IMR-90 (cell line): ENCODE measurements around the gene NF2. TPM values are rescaled to one million over a fixed set of nuclear protein-coding genes. Genes with fewer than 3 reads are reported as not detected.

ENCODE experiments used
- ATAC-seq: fragments of 200-7000 bp; cut with Tn5 transposase; 2 replicates; pipeline ENCODE4 v1.9.1; 2020; ENCODE audit warnings: low read depth, mild to moderate bottlenecking, moderate library complexity
- BruUV-seq: library from RNA; stranded (reverse); fragments of 400-500 nt; replicated peaks from 2 replicates; lab custom pipeline; 2021; lab: Mats Ljungman, UMichigan
- CTCF ChIA-PET: fragments of 300-600 bp; formaldehyde crosslinking; extraction: SDS; loops from one replicate; lab custom pipeline; 2021; ENCODE audit warnings: antibody characterized with exemption; lab: Yijun Ruan, JAX
- POLR2A ChIA-PET: fragments of 300-600 bp; sonication (Branson Sonifier 250); formaldehyde crosslinking; loops from one replicate; lab custom pipeline; 2022; ENCODE audit warnings: antibody characterized with exemption; ENCODE audit not compliant: unreplicated experiment; lab: Charles Lee
- DNase-seq: peaks from one replicate; pipeline ENCODE4 v3.0.0; 2013
- H2AFZ ChIP-seq: replicated peaks from 2 replicates; pipeline ENCODE3; 2013; ENCODE audit warnings: low read length, mild to moderate bottlenecking; ENCODE audit not compliant: poor library complexity
- H2AK5ac ChIP-seq: 2 replicates; pipeline ENCODE4 v1.6.1; 2013; ENCODE audit warnings: low read depth, low read length, inconsistent platforms
- H2AK9ac ChIP-seq: replicated peaks from 2 replicates; pipeline ENCODE3; 2013; ENCODE audit warnings: mild to moderate bottlenecking, low read depth, low read length, moderate library complexity; ENCODE audit not compliant: poor library complexity
- H2BK120ac ChIP-seq: 2 replicates; pipeline ENCODE4 v1.6.1; 2013; ENCODE audit warnings: low read depth, low read length, inconsistent platforms
- H2BK15ac ChIP-seq: 3 replicates; pipeline ENCODE4 v1.6.1; 2013; ENCODE audit warnings: low read depth, low read length, inconsistent platforms
- H2BK20ac ChIP-seq: 2 replicates; pipeline ENCODE4 v1.6.1; 2013; ENCODE audit warnings: low read depth, mild to moderate bottlenecking, inconsistent platforms, low read length, moderate library complexity
- H2BK5ac ChIP-seq: 2 replicates; pipeline ENCODE4 v1.6.1; 2013; ENCODE audit warnings: mild to moderate bottlenecking, low read depth, low read length, inconsistent platforms; ENCODE audit not compliant: poor library complexity, severe bottlenecking
- H3K14ac ChIP-seq: replicated peaks from 2 replicates; pipeline ENCODE4 v1.6.1; 2013; ENCODE audit warnings: low read depth, low read length, inconsistent platforms
- H3K18ac ChIP-seq: 2 replicates; pipeline ENCODE4 v1.6.1; 2013; ENCODE audit warnings: low read depth, low read length, control low read depth
- H3K23ac ChIP-seq: 2 replicates; pipeline ENCODE4 v1.6.1; 2013; ENCODE audit warnings: low read depth, low read length, inconsistent platforms
- H3K27ac ChIP-seq: 2 replicates; pipeline ENCODE4 v1.5.1; 2013; ENCODE audit warnings: mild to moderate bottlenecking, control low read depth, low read length; ENCODE audit not compliant: insufficient read depth
- H3K27me3 ChIP-seq: 2 replicates; pipeline ENCODE4 v1.6.1; 2013; ENCODE audit warnings: low read length; ENCODE audit not compliant: control insufficient read depth, insufficient read depth
- H3K36me3 ChIP-seq: 2 replicates; pipeline ENCODE4 v1.6.1; 2013; ENCODE audit warnings: low read length, mixed read lengths; ENCODE audit not compliant: control insufficient read depth, insufficient read depth
- H3K4ac ChIP-seq: 2 replicates; pipeline ENCODE4 v1.6.1; 2013; ENCODE audit warnings: low read depth, low read length, inconsistent platforms
- H3K4me1 ChIP-seq: 2 replicates; pipeline ENCODE4 v1.6.1; 2013; ENCODE audit warnings: low read length, mixed read lengths; ENCODE audit not compliant: control insufficient read depth, insufficient read depth
- H3K4me2 ChIP-seq: 2 replicates; pipeline ENCODE4 v1.6.1; 2013; ENCODE audit warnings: low read depth, mild to moderate bottlenecking, control low read depth, low read length, moderate library complexity
- H3K4me3 ChIP-seq: 2 replicates; pipeline ENCODE4 v1.5.1; 2013; ENCODE audit warnings: low read depth, mild to moderate bottlenecking, control low read depth, low read length, moderate library complexity; ENCODE audit not compliant: insufficient read depth
- H3K56ac ChIP-seq: 2 replicates; pipeline ENCODE4 v1.6.1; 2013; ENCODE audit warnings: low read length, inconsistent platforms; ENCODE audit not compliant: insufficient read depth; ENCODE audit errors: extremely low read depth
- H3K79me1 ChIP-seq, 2 experiments: 2 replicates each; pipeline ENCODE4 v1.6.1; 2013; ENCODE audit warnings: low read length in 2 of 2, inconsistent platforms in 1 of 2, low read depth in 1 of 2
- H3K9ac ChIP-seq: 2 replicates; pipeline ENCODE4 v1.6.1; 2013; ENCODE audit warnings: low read depth, low read length, control low read depth
- H3K9me1 ChIP-seq: 2 replicates; pipeline ENCODE4 v1.6.1; 2013; ENCODE audit warnings: low read length, inconsistent platforms; ENCODE audit not compliant: insufficient read depth
- H3K9me3 ChIP-seq: 2 replicates; pipeline ENCODE4 v1.6.1; 2013; ENCODE audit warnings: low read length; ENCODE audit not compliant: control insufficient read depth, insufficient read depth
- H4K20me1 ChIP-seq: 2 replicates; pipeline ENCODE4 v1.6.1; 2013; ENCODE audit warnings: low read length, inconsistent platforms; ENCODE audit not compliant: insufficient read depth
- H4K5ac ChIP-seq: 2 replicates; pipeline ENCODE4 v1.6.1; 2013; ENCODE audit warnings: mild to moderate bottlenecking, low read depth, low read length, control low read depth
- H4K8ac ChIP-seq, 2 experiments: 2 replicates each; pipeline ENCODE4 v1.6.1; 2013; ENCODE audit warnings: low read depth in 2 of 2, low read length in 2 of 2, control low read depth in 1 of 2, inconsistent platforms in 1 of 2
- H4K91ac ChIP-seq: 2 replicates; pipeline ENCODE4 v1.6.1; 2013; ENCODE audit warnings: low read depth, low read length, inconsistent platforms; ENCODE audit not compliant: insufficient read depth
- MAFK ChIP-seq: IDR thresholded peaks from 2 replicates; pipeline ENCODE4 v1.6.1; 2012; ENCODE audit warnings: low read depth, low read length, improper control_type of control experiment
- WGBS, 2 experiments: methylation state at CpG; one replicate each; pipeline versions ENCODE4 v1.1.5 to v1.1.7; 2013; ENCODE audit warnings: missing lambda C conversion rate in 2 of 2; ENCODE audit not compliant: insufficient read length in 1 of 2; ENCODE audit errors: extremely low coverage in 2 of 2; 5-methylcytosine and 5-hydroxymethylcytosine counted together
- dilution Hi-C: fragments of 300-500 bp; cut with HindIII; formaldehyde crosslinking; loops from one replicate; pipeline ENCODE4 v1.14.3; 2018; ENCODE audit warnings: low sequenced_read_pairs; ENCODE audit not compliant: unreplicated experiment
- in situ Hi-C: fragments of 300-500 bp; cut with MboI; formaldehyde crosslinking; loops from 3 replicates; pipeline ENCODE4 v1.14.3; 2019; ENCODE audit warnings: low sequenced_read_pairs, inconsistent platforms, mixed read lengths
- intact Hi-C: fragments of 100-400 bp; cut with micrococcal nuclease; formaldehyde crosslinking; loops from 2 replicates; pipeline ENCODE4 v1.10.0; 2022
- polyA plus RNA-seq, 3 experiments: library from polyadenylated mRNA; depleted of rRNA; stranded (reverse); fragments of >200 nt; gene quantifications; 2 replicates each; pipeline ENCODE4 v1.2.3, GENCODE V29; 2012; ENCODE audit warnings: low replicate concordance in 1 of 3
- total RNA-seq: library from RNA; depleted of rRNA; stranded (reverse); fragments of >200 nt; gene quantifications from 2 replicates; pipeline ENCODE4 v1.2.3, GENCODE V29; 2012
- TF ChIP-seq, protein P1 (sequence below): conservative IDR thresholded peaks from 2 replicates; pipeline ENCODE4 v1.5.1; 2012; ENCODE audit warnings: mild to moderate bottlenecking, low read depth, low read length, improper control_type of control experiment

NF2 gene
- total and polyA plus RNA-seq, 2 of the 4 experiments (the other 2 are of a cell fraction): 59.0 to 151 TPM

DNA sequence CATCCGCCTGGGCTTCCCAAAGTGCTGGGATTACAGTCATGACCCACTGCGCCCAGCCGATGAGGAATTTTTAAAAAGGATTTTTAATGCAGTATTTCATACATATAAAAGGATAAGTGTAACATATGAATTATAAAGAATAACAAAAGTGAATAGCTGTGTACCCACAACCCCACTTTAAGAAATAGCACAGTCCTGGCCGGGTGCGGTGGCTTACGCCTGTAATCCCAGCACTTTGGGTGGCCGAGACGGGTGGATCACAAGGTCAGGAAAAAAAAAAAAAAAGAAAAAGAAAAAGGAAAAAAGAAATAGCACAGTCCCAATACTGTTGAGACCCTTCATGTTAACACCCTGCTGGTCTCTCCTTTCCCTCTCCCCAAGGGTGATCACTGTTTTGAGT, 62.1 kb downstream of the NF2 start:
- Histone ChIP-seq H4K91ac (no peak overlapping the region), H3K9ac (no peak overlapping the region), H4K8ac (no peak overlapping the region), H2BK5ac (no peak overlapping the region), H3K4ac (no peak overlapping the region), H4K5ac (no peak overlapping the region), H2AK5ac (no peak overlapping the region), H2BK120ac (no peak overlapping the region), H2BK20ac (no peak overlapping the region), H3K23ac (no peak overlapping the region), H3K9me1 (peaks cover 3% of the 10 kb centered on the region; the same call in 1 of the 2 replicates), H3K79me1 (peaks cover 10 to 26% of the 10 kb centered on the region in 2 experiments; a peak in 2 of 4 replicates), H3K14ac (no peak overlapping the region), H2BK15ac (no peak overlapping the region), H4K20me1 (no peaks in the 10 kb centered on the region), H2AK9ac (no peak overlapping the region), H3K18ac (no peak overlapping the region), H3K56ac (no peak overlapping the region), H3K27ac (no peak overlapping the region), H3K4me3 (no peak overlapping the region), H3K27me3 (no peaks in the 10 kb centered on the region), H2AFZ (no peak overlapping the region), H3K4me2 (no peak overlapping the region), H3K36me3 (peaks cover 42% of the 10 kb centered on the region), H3K9me3 (no peaks in the 10 kb centered on the region), H3K4me1 (peaks cover 7% of the 10 kb centered on the region)
- BruUV-seq: no TSS peak
- intact Hi-C loops: no loop called here
- dilution Hi-C loops: no loop called here
- in situ Hi-C loops: no loop called here
- no CpG with 5 or more reads among the region's 8 CpGs for WGBS, 2 experiments
- ATAC-seq (no peak), DNase-seq (no peak)
- TF ChIP-seq, protein P1, sequence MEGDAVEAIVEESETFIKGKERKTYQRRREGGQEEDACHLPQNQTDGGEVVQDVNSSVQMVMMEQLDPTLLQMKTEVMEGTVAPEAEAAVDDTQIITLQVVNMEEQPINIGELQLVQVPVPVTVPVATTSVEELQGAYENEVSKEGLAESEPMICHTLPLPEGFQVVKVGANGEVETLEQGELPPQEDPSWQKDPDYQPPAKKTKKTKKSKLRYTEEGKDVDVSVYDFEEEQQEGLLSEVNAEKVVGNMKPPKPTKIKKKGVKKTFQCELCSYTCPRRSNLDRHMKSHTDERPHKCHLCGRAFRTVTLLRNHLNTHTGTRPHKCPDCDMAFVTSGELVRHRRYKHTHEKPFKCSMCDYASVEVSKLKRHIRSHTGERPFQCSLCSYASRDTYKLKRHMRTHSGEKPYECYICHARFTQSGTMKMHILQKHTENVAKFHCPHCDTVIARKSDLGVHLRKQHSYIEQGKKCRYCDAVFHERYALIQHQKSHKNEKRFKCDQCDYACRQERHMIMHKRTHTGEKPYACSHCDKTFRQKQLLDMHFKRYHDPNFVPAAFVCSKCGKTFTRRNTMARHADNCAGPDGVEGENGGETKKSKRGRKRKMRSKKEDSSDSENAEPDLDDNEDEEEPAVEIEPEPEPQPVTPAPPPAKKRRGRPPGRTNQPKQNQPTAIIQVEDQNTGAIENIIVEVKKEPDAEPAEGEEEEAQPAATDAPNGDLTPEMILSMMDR: no peak
- TF ChIP-seq MAFK: no peak
- ChIA-PET CTCF (interaction anchor here (1.1 kb wide), 1 partner anchor 423 kb away, joined by 3 read pairs; no protein-coding TSS in a partner anchor), POLR2A (no interaction called here)
